HG03039 (cell line): ENCODE data around the gene DGCR6L.

Experiments
- ATAC-seq: cut with Tn5 transposase; IDR thresholded peaks from one replicate; pipeline ENCODE4 v1.9.1; 2021; ENCODE audit warnings: mild to moderate bottlenecking, moderate library complexity; ENCODE audit not compliant: unreplicated experiment

Gene DGCR6L

GRCh38 chr22:20264614-20265452, 55.0 kb downstream of the DGCR6L start:
- no peak for ATAC-seq
